Neural cell (in vitro differentiated cells): ENCODE results near the gene NXF2. TPM values are rescaled to one million over a fixed set of nuclear protein-coding genes. Genes with fewer than 3 reads are reported as not detected.
"Not testable (repeated sequence)": the region's sequence is repeated elsewhere in the genome, so short reads cannot be mapped to it uniquely, and the experiment has no call there.

Experiments used
- H2AFZ ChIP-seq: fragments of 200-600, 300-800 bp; sonication (generic), shearing (Covaris generic); 2 replicates; pipeline ENCODE4 v1.6.0; 2014; ENCODE audit warnings: low read depth, mild to moderate bottlenecking, antibody characterized with exemption, low read length, moderate library complexity
- H3F3A ChIP-seq: fragments of 200-600 bp; shearing (Covaris generic); 2 replicates; pipeline ENCODE4 v1.6.1; 2016; ENCODE audit warnings: mild to moderate bottlenecking, moderate library complexity, mixed read lengths, antibody characterized with exemption, low read length; ENCODE audit not compliant: insufficient read depth, poor library complexity, severe bottlenecking
- H3K27ac ChIP-seq: fragments of 200-600, 300-800 bp; sonication (generic), shearing (Covaris generic); 2 replicates; pipeline ENCODE4 v1.5.1; 2014; ENCODE audit warnings: mild to moderate bottlenecking, low read length, moderate library complexity
- H3K27me3 ChIP-seq: fragments of 300-800, 200-600 bp; sonication (generic), shearing (Covaris generic); 2 replicates; pipeline ENCODE4 v1.6.0; 2014; ENCODE audit warnings: mild to moderate bottlenecking, low read depth, low read length, moderate library complexity; ENCODE audit not compliant: insufficient read depth
- H3K36me3 ChIP-seq: fragments of 300-800, 200-600 bp; sonication (generic), shearing (Covaris generic); 2 replicates; pipeline ENCODE4 v1.5.1; 2014; ENCODE audit warnings: mild to moderate bottlenecking, antibody characterized with exemption, low read length, moderate library complexity; ENCODE audit not compliant: insufficient read depth
- H3K4me2 ChIP-seq: fragments of 300-800, 200-600 bp; sonication (generic), shearing (Covaris generic); 2 replicates; pipeline ENCODE4 v1.6.0; 2014; ENCODE audit warnings: mild to moderate bottlenecking, low read length
- H3K4me3 ChIP-seq: fragments of 300-800, 200-600 bp; sonication (generic), shearing (Covaris generic); 2 replicates; pipeline ENCODE4 v1.5.1; 2014; ENCODE audit warnings: mild to moderate bottlenecking, low read length, moderate library complexity
- H3K79me2 ChIP-seq: fragments of 200-600 bp; shearing (Covaris generic); replicated peaks from 2 replicates; pipeline ENCODE4 v1.6.0; 2014; ENCODE audit warnings: mild to moderate bottlenecking, low read length, moderate library complexity; ENCODE audit not compliant: insufficient read depth
- H3K9ac ChIP-seq: fragments of 300-800, 200-600 bp; sonication (generic), shearing (Covaris generic); 2 replicates; pipeline ENCODE4 v1.6.1; 2016; ENCODE audit warnings: mild to moderate bottlenecking, low read length, mixed read lengths
- H3K9me2 ChIP-seq: fragments of 200-600 bp; shearing (Covaris generic); 2 replicates; pipeline ENCODE4 v1.6.1; 2016; ENCODE audit warnings: mild to moderate bottlenecking, low read length, mixed read lengths; ENCODE audit not compliant: insufficient read depth
- H3K9me3 ChIP-seq: fragments of 200-600, 300-800 bp; sonication (generic), shearing (Covaris generic); 2 replicates; pipeline ENCODE4 v1.6.1; 2016; ENCODE audit warnings: mild to moderate bottlenecking, mixed run types, low read length, moderate library complexity, mixed read lengths
- H4K20me1 ChIP-seq: fragments of 200-600 bp; shearing (Covaris generic); 2 replicates; pipeline ENCODE4 v1.6.1; 2016; ENCODE audit warnings: mild to moderate bottlenecking, mixed run types; ENCODE audit not compliant: insufficient read depth
- polyA minus RNA-seq: library from RNA; depleted of rRNA, polyadenylated mRNA; stranded (reverse); fragments of >200 nt; gene quantifications from 2 replicates; pipeline ENCODE4 v1.2.3, GENCODE V29; 2014
- polyA plus RNA-seq: library from polyadenylated mRNA; depleted of rRNA; stranded (reverse); fragments of >200 nt; gene quantifications from 2 replicates; pipeline ENCODE4 v1.2.3, GENCODE V29; 2014

NXF2 gene, protein sequence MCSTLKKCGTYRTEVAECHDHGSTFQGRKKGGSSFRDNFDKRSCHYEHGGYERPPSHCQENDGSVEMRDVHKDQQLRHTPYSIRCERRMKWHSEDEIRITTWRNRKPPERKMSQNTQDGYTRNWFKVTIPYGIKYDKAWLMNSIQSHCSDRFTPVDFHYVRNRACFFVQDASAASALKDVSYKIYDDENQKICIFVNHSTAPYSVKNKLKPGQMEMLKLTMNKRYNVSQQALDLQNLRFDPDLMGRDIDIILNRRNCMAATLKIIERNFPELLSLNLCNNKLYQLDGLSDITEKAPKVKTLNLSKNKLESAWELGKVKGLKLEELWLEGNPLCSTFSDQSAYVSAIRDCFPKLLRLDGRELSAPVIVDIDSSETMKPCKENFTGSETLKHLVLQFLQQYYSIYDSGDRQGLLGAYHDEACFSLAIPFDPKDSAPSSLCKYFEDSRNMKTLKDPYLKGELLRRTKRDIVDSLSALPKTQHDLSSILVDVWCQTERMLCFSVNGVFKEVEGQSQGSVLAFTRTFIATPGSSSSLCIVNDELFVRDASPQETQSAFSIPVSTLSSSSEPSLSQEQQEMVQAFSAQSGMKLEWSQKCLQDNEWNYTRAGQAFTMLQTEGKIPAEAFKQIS
- polyA plus RNA-seq (not detected in 2 replicates), polyA minus RNA-seq (not detected in 2 replicates)

DNA sequence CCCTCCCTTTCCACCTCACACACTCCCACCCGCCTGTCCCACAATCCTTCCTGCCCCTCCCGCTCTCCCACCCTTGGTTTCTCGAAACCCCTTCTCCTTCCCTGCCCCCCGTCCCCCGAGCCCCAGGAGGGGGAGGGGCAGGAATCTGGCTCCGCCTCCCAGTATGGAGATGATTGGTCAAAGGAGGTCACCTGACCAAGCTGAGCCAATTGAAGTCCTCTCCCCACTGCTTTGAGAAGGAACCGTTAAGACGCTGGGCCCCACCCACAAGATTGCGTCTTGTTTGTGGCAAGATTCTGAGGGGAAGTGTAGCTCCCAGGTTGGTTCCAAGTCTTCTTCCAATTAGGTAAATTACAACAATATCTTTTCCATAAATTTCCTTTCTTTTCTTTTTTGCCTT lies at the start of gene NXF2:
NXF2 (plus strand) TSS at position 275 of the 400 bp plus-strand sequence. CDS start 59,912 bp downstream, outside the sequence.
- H3K4me2 ChIP-seq, H3K9ac ChIP-seq, H3K9me3 ChIP-seq, H3F3A ChIP-seq, H2AFZ ChIP-seq, H3K4me3 ChIP-seq, H3K27ac ChIP-seq, H3K9me2 ChIP-seq, H3K79me2 ChIP-seq, H3K36me3 ChIP-seq, H4K20me1 ChIP-seq, H3K27me3 ChIP-seq: not testable (repeated sequence)

DNA sequence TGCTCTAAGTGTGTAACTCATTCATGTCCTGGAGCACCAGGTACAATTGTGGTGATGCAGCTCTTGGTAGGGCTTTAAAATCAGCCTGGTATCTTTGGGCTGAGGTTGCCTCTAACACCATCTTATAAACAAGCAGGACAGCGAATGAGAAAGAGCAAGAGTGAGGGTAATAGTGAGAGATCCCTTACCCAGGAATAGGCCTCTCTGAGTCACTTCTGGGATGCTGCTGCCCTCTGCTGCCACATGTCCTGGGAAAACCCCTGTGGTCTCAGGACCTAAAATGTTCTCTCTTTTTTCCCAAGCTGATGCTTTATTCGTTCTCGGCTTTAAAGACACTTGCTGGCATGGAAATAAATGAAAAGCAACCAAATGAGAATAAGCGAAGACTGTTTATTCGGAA lies 39.0 kb upstream of the NXF2 start:
- not testable (repeated sequence) for H2AFZ ChIP-seq, H3K4me3 ChIP-seq, H3K9me2 ChIP-seq

DNA sequence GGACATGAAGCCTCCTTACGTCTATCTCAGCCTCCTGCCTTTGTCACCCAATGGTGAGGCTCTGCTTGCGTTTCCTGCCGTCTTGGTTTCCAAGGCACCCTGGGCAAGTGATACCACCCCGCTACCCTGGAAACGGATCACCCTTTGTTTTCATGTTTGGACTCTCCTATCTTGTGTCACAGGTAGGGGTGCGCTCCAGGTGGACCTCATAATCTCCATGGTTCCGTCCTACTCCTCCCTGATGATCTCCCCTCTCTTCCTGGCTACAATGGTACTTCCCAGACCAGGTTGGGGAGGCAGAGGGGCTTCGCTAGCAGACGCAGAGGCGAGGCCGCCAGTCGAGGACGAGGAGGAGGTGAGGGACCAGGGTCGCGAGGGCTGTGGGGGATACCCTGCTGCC lies 32.0 kb upstream of the NXF2 start, which contains the start of gene TCP11X1:
TCP11X1 (plus strand) TSS at position 316 of the 400 bp plus-strand sequence.
- H3K4me2 ChIP-seq, H2AFZ ChIP-seq, H3K36me3 ChIP-seq, H3K9me2 ChIP-seq, H3K4me3 ChIP-seq, H3K9me3 ChIP-seq, H4K20me1 ChIP-seq, H3K27ac ChIP-seq, H3K79me2 ChIP-seq, H3K27me3 ChIP-seq, H3K9ac ChIP-seq, H3F3A ChIP-seq: not testable (repeated sequence)

More for the DNA sequence above, 39.0 kb upstream of the NXF2 start:
- H4K20me1 ChIP-seq, H3K36me3 ChIP-seq, H3K27ac ChIP-seq, H3K79me2 ChIP-seq, H3K9ac ChIP-seq, H3K27me3 ChIP-seq, H3K9me3 ChIP-seq, H3F3A ChIP-seq, H3K4me2 ChIP-seq: not testable (repeated sequence)

DNA sequence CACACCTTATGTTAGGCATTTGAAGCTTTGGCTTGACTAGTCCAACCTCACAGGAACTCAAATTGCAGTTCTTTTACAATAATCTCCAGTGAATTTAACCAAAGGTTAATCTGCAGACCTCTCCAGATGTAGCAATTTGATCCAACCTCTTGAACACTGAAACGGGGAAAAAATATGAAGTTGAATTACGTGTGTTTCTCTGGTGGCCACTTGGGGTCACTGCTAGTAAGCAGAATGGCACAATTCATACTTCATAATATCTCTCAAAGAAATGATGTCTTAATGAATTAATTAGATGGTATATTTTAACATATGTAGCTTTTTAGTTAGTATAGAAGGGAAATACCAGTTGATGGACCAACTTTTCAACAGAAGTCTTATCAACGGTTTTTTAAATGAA lies 30.5 kb upstream of the NXF2 start:
- not testable (repeated sequence) for H3K4me3 ChIP-seq, H3K9ac ChIP-seq, H2AFZ ChIP-seq, H3K27me3 ChIP-seq, H3K9me3 ChIP-seq, H4K20me1 ChIP-seq, H3F3A ChIP-seq, H3K4me2 ChIP-seq, H3K36me3 ChIP-seq, H3K27ac ChIP-seq, H3K9me2 ChIP-seq, H3K79me2 ChIP-seq

DNA sequence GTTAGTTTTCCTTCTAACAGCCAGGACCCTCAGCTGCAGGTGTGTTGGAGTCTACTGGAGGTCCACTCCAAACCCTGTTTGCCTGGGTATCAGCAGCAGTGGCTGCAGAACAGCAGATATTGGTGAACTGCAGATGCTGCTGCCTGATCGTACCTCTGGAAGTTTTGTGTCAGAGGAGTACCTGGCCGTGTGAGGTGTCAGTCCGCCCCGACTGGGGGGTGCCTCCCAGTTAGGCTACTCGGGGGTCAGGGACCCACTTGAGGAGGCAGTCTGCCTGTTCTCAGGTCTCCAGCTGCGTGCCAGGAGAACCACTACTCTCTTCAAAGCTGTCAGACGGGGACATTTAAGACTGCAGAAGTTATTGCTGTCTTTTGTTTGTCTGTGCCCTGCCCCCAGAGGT lies 11.3 kb upstream of the NXF2 start:
- H3K9me3 ChIP-seq, H2AFZ ChIP-seq, H3K4me3 ChIP-seq, H4K20me1 ChIP-seq, H3K36me3 ChIP-seq, H3K4me2 ChIP-seq, H3K27me3 ChIP-seq, H3K79me2 ChIP-seq, H3F3A ChIP-seq, H3K9me2 ChIP-seq, H3K9ac ChIP-seq, H3K27ac ChIP-seq: not testable (repeated sequence)

DNA sequence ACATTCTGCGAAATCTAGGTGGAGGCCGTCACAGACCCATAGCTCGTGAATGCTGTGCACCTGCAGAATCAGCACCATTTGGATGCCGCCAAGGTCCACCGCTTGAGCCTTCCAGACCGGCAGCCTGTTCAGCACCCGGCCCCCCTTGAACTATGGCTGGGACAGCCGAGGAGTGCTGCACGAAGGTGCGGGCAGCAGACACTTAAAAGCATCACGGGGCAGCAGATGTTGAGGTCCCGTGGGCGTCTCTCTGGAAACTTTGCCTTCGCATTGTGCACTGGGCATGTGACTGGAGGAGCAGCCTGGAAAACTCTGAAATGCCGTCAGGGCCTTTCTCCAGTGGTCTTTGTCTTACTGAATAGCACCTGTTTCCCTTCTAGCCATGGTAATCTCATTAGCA lies 6.7 kb upstream of the NXF2 start:
- H3K4me3 ChIP-seq, H2AFZ ChIP-seq, H3K9ac ChIP-seq, H4K20me1 ChIP-seq, H3K79me2 ChIP-seq, H3F3A ChIP-seq, H3K9me3 ChIP-seq, H3K27me3 ChIP-seq, H3K27ac ChIP-seq, H3K4me2 ChIP-seq, H3K9me2 ChIP-seq, H3K36me3 ChIP-seq: not testable (repeated sequence)

DNA sequence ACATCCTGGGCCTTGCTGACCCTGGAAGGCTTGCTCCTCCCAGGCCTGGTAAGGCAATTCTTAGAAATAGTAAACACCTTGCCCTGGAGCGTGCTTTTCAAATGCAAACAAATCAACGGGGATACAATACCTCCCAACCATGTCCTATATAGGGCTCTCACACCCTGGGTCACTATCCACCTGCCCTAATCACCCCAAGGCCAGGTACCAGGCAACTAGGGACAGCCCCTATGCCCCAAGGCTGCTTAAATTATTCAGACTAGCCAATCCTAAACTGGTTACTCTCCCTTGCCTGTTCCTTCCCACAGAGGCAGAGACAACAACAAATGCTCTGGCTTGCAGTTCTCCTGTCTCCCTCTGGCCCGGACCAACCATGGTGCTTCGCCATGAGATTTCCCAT lies 25.3 kb downstream of the NXF2 start:
- H3K79me2 ChIP-seq, H3K9me2 ChIP-seq, H3K27me3 ChIP-seq, H4K20me1 ChIP-seq, H3K36me3 ChIP-seq, H3K4me2 ChIP-seq, H3K9me3 ChIP-seq, H3K9ac ChIP-seq, H3K27ac ChIP-seq, H3F3A ChIP-seq, H3K4me3 ChIP-seq, H2AFZ ChIP-seq: not testable (repeated sequence)
